Activated naive CD4-positive, alpha-beta T cell treated with anti-CD3 and anti-CD28 coated beads for 36 hours (primary cell): ENCODE results near the gene GNG4. TPM values are rescaled to one million over a fixed set of nuclear protein-coding genes. Genes with fewer than 3 reads are reported as not detected.
"Not testable (repeated sequence)": the region's sequence is repeated elsewhere in the genome, so short reads cannot be mapped to it uniquely, and the experiment has no call there.

Experiments used
- CTCF ChIA-PET: fragments of 350-600 bp; sonication (Branson Sonifier 250); formaldehyde crosslinking; loops from one replicate; lab custom pipeline; 2021; ENCODE audit warnings: antibody characterized with exemption; lab: Charles Lee
- DNase-seq: peaks from one replicate; pipeline ENCODE4 v3.0.0-alpha.2; 2020
- H3K27ac Mint-ChIP-seq: one replicate; pipeline ENCODE4 v1.8.0; 2021; ENCODE audit warnings: mild to moderate bottlenecking, mixed read lengths
- H3K27me3 Mint-ChIP-seq: one replicate; pipeline ENCODE4 v1.8.0; 2021; ENCODE audit warnings: low read depth, mixed read lengths
- H3K36me3 Mint-ChIP-seq: one replicate; pipeline ENCODE4 v1.8.0; 2021; ENCODE audit warnings: low read depth, mixed read lengths
- H3K4me1 Mint-ChIP-seq: one replicate; pipeline ENCODE4 v1.8.0; 2021; ENCODE audit warnings: low read depth, mixed read lengths
- H3K4me3 Mint-ChIP-seq: one replicate; pipeline ENCODE4 v1.8.0; 2021; ENCODE audit warnings: mild to moderate bottlenecking, moderate library complexity, mixed read lengths
- H3K9me3 Mint-ChIP-seq: one replicate; pipeline ENCODE4 v1.8.0; 2021; ENCODE audit warnings: mixed read lengths
- intact Hi-C: fragments of 100-400 bp; cut with micrococcal nuclease; formaldehyde crosslinking; loops from one replicate; pipeline ENCODE4 v1.15.1; 2023
- total RNA-seq, 2 experiments: library from RNA; stranded (reverse); gene quantifications; one replicate each; pipeline ENCODE4 v1.2.3, GENCODE V29; 2021

GNG4 gene
- total RNA-seq, 2 experiments from 2014 or later, result 0.15 TPM; not detected in 1

GRCh38 chr1:235635938-235636662, 13.5 kb downstream of the GNG4 start:
- no peaks in the 10 kb centered on the region for H3K9me3 Mint-ChIP-seq
- H3K27me3 Mint-ChIP-seq, result peaks cover 3% of the 10 kb centered on the region
- H3K36me3 Mint-ChIP-seq, result no peaks in the 10 kb centered on the region
- no peak for DNase-seq
- no peak overlapping the region for H3K4me3 Mint-ChIP-seq
- intact Hi-C loops, result no loop called here
- no peak overlapping the region for H3K27ac Mint-ChIP-seq
- peaks cover 9% of the 10 kb centered on the region for H3K4me1 Mint-ChIP-seq
- CTCF ChIA-PET, result interaction anchor here (0.6 kb wide), 2 partner anchors 108 to 194 kb away, joined by 3 to 4 read pairs; no protein-coding TSS in a partner anchor

- H3K27me3 Mint-ChIP-seq, result peaks cover 6% of the 10 kb centered on the region
- CTCF ChIA-PET, result interaction anchor here (1.0 to 1.2 kb wide), 2 partner anchors 105 to 119 kb away, joined by 3 to 4 read pairs; no protein-coding TSS in a partner anchor
- H3K36me3 Mint-ChIP-seq, result no peaks in the 10 kb centered on the region
- no peaks in the 10 kb centered on the region for H3K9me3 Mint-ChIP-seq
- DNase-seq, result no peak
- H3K4me1 Mint-ChIP-seq, result peaks cover 9% of the 10 kb centered on the region
- intact Hi-C loops, result no loop called here
- no peak overlapping the region for H3K4me3 Mint-ChIP-seq
- no peak overlapping the region for H3K27ac Mint-ChIP-seq
Measured at GRCh38 chr1:235632506-235633401, 16.8 kb downstream of the GNG4 start.

- no peaks in the 10 kb centered on the region for H3K9me3 Mint-ChIP-seq
- DNase-seq, result no peak
- CTCF ChIA-PET, result interaction anchor here (0.6 to 1.2 kb wide), 2 partner anchors 29 to 104 kb away, joined by 3 read pairs; no protein-coding TSS in a partner anchor
- H3K36me3 Mint-ChIP-seq, result no peaks in the 10 kb centered on the region
- intact Hi-C loops, result no loop called here
- no peak overlapping the region for H3K4me3 Mint-ChIP-seq
- H3K27ac Mint-ChIP-seq, result no peak overlapping the region
- peaks cover 6% of the 10 kb centered on the region for H3K27me3 Mint-ChIP-seq
- peaks cover 9% of the 10 kb centered on the region for H3K4me1 Mint-ChIP-seq
Measured at GRCh38 chr1:235631816-235632215, 17.8 kb downstream of the GNG4 start.

GRCh38 chr1:235628316-235629005, 21.1 kb downstream of the GNG4 start:
- Mint-ChIP-seq H3K4me3 (no peak overlapping the region), H3K36me3 (no peaks in the 10 kb centered on the region), H3K27ac (no peak overlapping the region), H3K9me3 (no peaks in the 10 kb centered on the region), H3K4me1 (peaks cover 9% of the 10 kb centered on the region), H3K27me3 (peaks cover 7% of the 10 kb centered on the region)
- CTCF ChIA-PET, result interaction anchor here (0.7 kb wide), 1 partner anchor 136 kb away, joined by 4 read pairs; no protein-coding TSS in a partner anchor
- DNase-seq, result no peak
- intact Hi-C loops, result no loop called here

- Mint-ChIP-seq H3K27ac (no peak overlapping the region), H3K36me3 (no peaks in the 10 kb centered on the region)
Measured at GRCh38 chr1:235625831-235626230, 23.8 kb downstream of the GNG4 start.

GRCh38 chr1:235625340-235625739, 24.2 kb downstream of the GNG4 start:
- intact Hi-C loops, result no loop called here
- CTCF ChIA-PET, result no interaction called here
- H3K4me1 Mint-ChIP-seq, result no peaks in the 10 kb centered on the region
- no peak overlapping the region for H3K27ac Mint-ChIP-seq
- DNase-seq, result no peak
- no peaks in the 10 kb centered on the region for H3K36me3 Mint-ChIP-seq
- H3K27me3 Mint-ChIP-seq, result peaks cover 9% of the 10 kb centered on the region
- no peaks in the 10 kb centered on the region for H3K9me3 Mint-ChIP-seq
- H3K4me3 Mint-ChIP-seq, result no peak overlapping the region

More at GRCh38 chr1:235625831-235626230, 23.8 kb downstream of the GNG4 start:
- intact Hi-C loops, result no loop called here
- no peaks in the 10 kb centered on the region for H3K9me3 Mint-ChIP-seq
- peaks cover 9% of the 10 kb centered on the region for H3K27me3 Mint-ChIP-seq
- H3K4me3 Mint-ChIP-seq, result no peak overlapping the region
- CTCF ChIA-PET, result interaction anchor here (0.5 kb wide), 1 partner anchor 138 kb away, joined by 4 read pairs; no protein-coding TSS in a partner anchor
- H3K4me1 Mint-ChIP-seq, result no peaks in the 10 kb centered on the region
- DNase-seq, result no peak

- DNase-seq, result no peak
- Mint-ChIP-seq H3K4me1 (no peaks in the 10 kb centered on the region), H3K4me3 (no peak overlapping the region), H3K27me3 (peaks cover 7% of the 10 kb centered on the region), H3K27ac (no peak overlapping the region), H3K9me3 (no peaks in the 10 kb centered on the region), H3K36me3 (no peaks in the 10 kb centered on the region)
- CTCF ChIA-PET, result no interaction called here
- intact Hi-C loops, result no loop called here
Measured at GRCh38 chr1:235624721-235625333, 24.8 kb downstream of the GNG4 start.

GRCh38 chr1:235622936-235623779, 26.4 kb downstream of the GNG4 start:
- Mint-ChIP-seq H3K9me3 (no peaks in the 10 kb centered on the region), H3K36me3 (no peaks in the 10 kb centered on the region), H3K4me3 (no peak overlapping the region), H3K4me1 (no peaks in the 10 kb centered on the region), H3K27me3 (peaks cover 6% of the 10 kb centered on the region), H3K27ac (no peak overlapping the region)
- no peak for DNase-seq
- CTCF ChIA-PET, result interaction anchor here (0.7 to 1.1 kb wide), 2 partner anchors 160 to 206 kb away, joined by 3 to 4 read pairs; no protein-coding TSS in a partner anchor
- intact Hi-C loops, result no loop called here

GRCh38 chr1:235619149-235619548, 30.4 kb downstream of the GNG4 start:
- H3K4me3 Mint-ChIP-seq, H3K27me3 Mint-ChIP-seq, DNase-seq, H3K27ac Mint-ChIP-seq, H3K36me3 Mint-ChIP-seq, intact Hi-C loops, H3K9me3 Mint-ChIP-seq, H3K4me1 Mint-ChIP-seq: not testable (repeated sequence)
- CTCF ChIA-PET, result interaction anchor here (0.5 kb wide), 1 partner anchor 150 kb away, joined by 3 read pairs; no protein-coding TSS in a partner anchor

GRCh38 chr1:235617808-235618207, 31.8 kb downstream of the GNG4 start:
- intact Hi-C loops, result no loop called here
- DNase-seq, result no peak
- H3K27me3 Mint-ChIP-seq, result no peaks in the 10 kb centered on the region
- no peaks in the 10 kb centered on the region for H3K4me1 Mint-ChIP-seq
- no peaks in the 10 kb centered on the region for H3K36me3 Mint-ChIP-seq
- CTCF ChIA-PET, result no interaction called here
- H3K9me3 Mint-ChIP-seq, result no peaks in the 10 kb centered on the region
- no peak overlapping the region for H3K27ac Mint-ChIP-seq
- no peak overlapping the region for H3K4me3 Mint-ChIP-seq

GRCh38 chr1:235617140-235617539, 32.4 kb downstream of the GNG4 start:
- Mint-ChIP-seq H3K4me3 (no peak overlapping the region), H3K9me3 (no peaks in the 10 kb centered on the region), H3K36me3 (no peaks in the 10 kb centered on the region), H3K4me1 (no peaks in the 10 kb centered on the region), H3K27me3 (no peaks in the 10 kb centered on the region), H3K27ac (no peak overlapping the region)
- intact Hi-C loops, result no loop called here
- CTCF ChIA-PET, result no interaction called here
- no peak for DNase-seq
